Suprapubic skin (tissue), 4 donors: Measurements from ENCODE around the gene PLCG2. TPM values are rescaled to one million over a fixed set of nuclear protein-coding genes. Genes with fewer than 3 reads are reported as not detected.
A peak's percentile ranks its signal among the peaks of the same experiment; 100 is the strongest.

Experiments
- DNase-seq, 2 donors: peaks; one replicate each; pipeline ENCODE4 v3.0.0-alpha.2; 2019; ENCODE audit warnings: low spot score in 2 of 2
- H3K27ac ChIP-seq: fragments of 200-600 bp; sonication (generic); one replicate; pipeline ENCODE4 v1.5.1; 2019
- H3K27me3 ChIP-seq: fragments of 200-600 bp; sonication (generic); one replicate; pipeline ENCODE4 v1.5.1; 2019
- H3K36me3 ChIP-seq: fragments of 200-600 bp; sonication (generic); one replicate; pipeline ENCODE4 v1.5.1; 2019
- H3K4me1 ChIP-seq: fragments of 200-600 bp; sonication (generic); one replicate; pipeline ENCODE4 v1.5.1; 2019
- H3K4me3 ChIP-seq: fragments of 200-600 bp; sonication (generic); one replicate; pipeline ENCODE4 v1.5.1; 2019; ENCODE audit warnings: mild to moderate bottlenecking
- H3K9me3 ChIP-seq: fragments of 200-600 bp; sonication (generic); one replicate; pipeline ENCODE4 v1.5.1; 2019
- EP300 ChIP-seq: sonication (generic); formaldehyde crosslinking; IDR thresholded peaks from one replicate; pipeline ENCODE4 v1.6.1; 2017; ENCODE audit warnings: antibody characterized with exemption
- POLR2A ChIP-seq, 2 donors: fragments of 450-650 bp; IDR thresholded peaks; one replicate each; pipeline ENCODE4 v1.6.1; 2017; ENCODE audit warnings: antibody characterized with exemption in 2 of 2, mild to moderate bottlenecking in 2 of 2, moderate library complexity in 2 of 2
- POLR2AphosphoS5 ChIP-seq, 3 donors: sonication (generic); formaldehyde crosslinking; IDR thresholded peaks; one replicate each; pipeline ENCODE4 v1.6.1; 2017; ENCODE audit warnings: antibody characterized with exemption in 3 of 3
- WGBS: methylation state at CpG from one replicate; pipeline ENCODE4 v1.1.5; 2018; 5-methylcytosine and 5-hydroxymethylcytosine counted together
- total RNA-seq, 4 donors: library from RNA; depleted of rRNA; stranded (reverse); fragments of >200 nt; gene quantifications; one replicate each; pipeline ENCODE4 v1.1.0, GENCODE V29; 2016
- TF ChIP-seq, protein P1 (sequence below), 2 donors: fragments of 200-600 bp in 1 of 2; fragments of 450-650 bp in 1 of 2; sonication (generic) in 1 of 2; IDR thresholded peaks; one replicate each; pipeline ENCODE4 v1.5.1; 2016 to 2019; ENCODE audit warnings: antibody characterized with exemption in 2 of 2, mild to moderate bottlenecking in 1 of 2, moderate library complexity in 1 of 2

The PLCG2 gene
- total RNA-seq, 4 donors from 2014 or later, result 6.5 to 24.1 (median 10.5) TPM

- Histone ChIP-seq H3K4me1 (peaks cover 24% of the 10 kb centered on the region), H3K4me3 (no peak overlapping the region), H3K36me3 (no peaks in the 10 kb centered on the region), H3K27me3 (no peaks in the 10 kb centered on the region), H3K9me3 (no peaks in the 10 kb centered on the region), H3K27ac (no peak overlapping the region)
- WGBS, result 90% methylated on average over 1 of the region's 1 CpG
- TF ChIP-seq EP300, result no peak
- no peak for DNase-seq
These were observed 45.8 kb upstream of the PLCG2 start for GRCh38 chr16:81733295-81733694.

DNA sequence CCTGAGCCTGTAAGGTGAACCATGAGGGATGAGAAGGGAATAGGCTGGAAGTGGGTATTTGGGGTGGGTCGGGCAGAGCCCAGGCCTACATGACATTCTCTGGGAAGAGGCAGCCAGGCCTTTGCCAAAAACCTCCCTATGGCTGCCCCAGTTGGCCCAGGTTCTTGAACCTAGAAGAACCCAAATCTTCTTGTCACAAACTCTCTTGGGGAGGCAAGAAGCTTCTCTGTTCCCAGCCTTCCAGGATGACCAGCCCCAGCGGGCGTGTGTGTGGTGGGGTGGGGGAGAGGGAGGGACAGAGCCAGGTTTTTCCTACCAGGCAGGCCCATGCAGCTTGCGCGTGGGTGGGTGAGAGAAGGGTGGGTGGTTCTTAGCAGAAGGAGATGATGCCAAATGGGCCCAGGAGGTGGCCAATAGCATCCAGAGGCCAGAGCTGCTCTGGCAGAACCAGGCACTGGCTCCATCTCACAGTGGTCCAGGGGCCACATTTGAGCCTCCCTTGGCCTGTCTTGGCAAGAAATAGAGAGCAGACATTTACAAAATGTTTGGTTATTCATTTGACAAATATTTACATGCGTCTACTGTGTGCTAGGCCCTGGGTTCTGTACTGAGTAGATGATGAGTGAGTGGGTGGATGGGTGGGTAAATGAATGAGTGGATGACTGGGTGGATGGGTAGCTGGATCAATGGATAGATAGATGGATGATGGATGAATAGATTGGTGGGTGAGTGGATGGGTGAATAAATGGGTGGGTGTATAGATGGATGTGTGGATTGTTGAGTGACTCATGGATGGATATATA lies 44.3 kb upstream of the PLCG2 start:
- TF ChIP-seq EP300 (no peak), POLR2AphosphoS5 (IDR thresholded peaks at IDR 0.05) (no peak), POLR2A (IDR thresholded peaks at IDR 0.05) (no peak)
- TF ChIP-seq, protein P1, sequence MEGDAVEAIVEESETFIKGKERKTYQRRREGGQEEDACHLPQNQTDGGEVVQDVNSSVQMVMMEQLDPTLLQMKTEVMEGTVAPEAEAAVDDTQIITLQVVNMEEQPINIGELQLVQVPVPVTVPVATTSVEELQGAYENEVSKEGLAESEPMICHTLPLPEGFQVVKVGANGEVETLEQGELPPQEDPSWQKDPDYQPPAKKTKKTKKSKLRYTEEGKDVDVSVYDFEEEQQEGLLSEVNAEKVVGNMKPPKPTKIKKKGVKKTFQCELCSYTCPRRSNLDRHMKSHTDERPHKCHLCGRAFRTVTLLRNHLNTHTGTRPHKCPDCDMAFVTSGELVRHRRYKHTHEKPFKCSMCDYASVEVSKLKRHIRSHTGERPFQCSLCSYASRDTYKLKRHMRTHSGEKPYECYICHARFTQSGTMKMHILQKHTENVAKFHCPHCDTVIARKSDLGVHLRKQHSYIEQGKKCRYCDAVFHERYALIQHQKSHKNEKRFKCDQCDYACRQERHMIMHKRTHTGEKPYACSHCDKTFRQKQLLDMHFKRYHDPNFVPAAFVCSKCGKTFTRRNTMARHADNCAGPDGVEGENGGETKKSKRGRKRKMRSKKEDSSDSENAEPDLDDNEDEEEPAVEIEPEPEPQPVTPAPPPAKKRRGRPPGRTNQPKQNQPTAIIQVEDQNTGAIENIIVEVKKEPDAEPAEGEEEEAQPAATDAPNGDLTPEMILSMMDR (IDR thresholded peaks at IDR 0.05), result no peak
- Histone ChIP-seq H3K9me3 (no peaks in the 10 kb centered on the region), H3K27me3 (no peaks in the 10 kb centered on the region), H3K36me3 (no peaks in the 10 kb centered on the region), H3K4me3 (no peak overlapping the region), H3K4me1 (peaks cover 23% of the 10 kb centered on the region), H3K27ac (no peak overlapping the region)
- DNase-seq, result no peak
- 96% methylated on average over 6 of the region's 6 CpGs for WGBS

DNA sequence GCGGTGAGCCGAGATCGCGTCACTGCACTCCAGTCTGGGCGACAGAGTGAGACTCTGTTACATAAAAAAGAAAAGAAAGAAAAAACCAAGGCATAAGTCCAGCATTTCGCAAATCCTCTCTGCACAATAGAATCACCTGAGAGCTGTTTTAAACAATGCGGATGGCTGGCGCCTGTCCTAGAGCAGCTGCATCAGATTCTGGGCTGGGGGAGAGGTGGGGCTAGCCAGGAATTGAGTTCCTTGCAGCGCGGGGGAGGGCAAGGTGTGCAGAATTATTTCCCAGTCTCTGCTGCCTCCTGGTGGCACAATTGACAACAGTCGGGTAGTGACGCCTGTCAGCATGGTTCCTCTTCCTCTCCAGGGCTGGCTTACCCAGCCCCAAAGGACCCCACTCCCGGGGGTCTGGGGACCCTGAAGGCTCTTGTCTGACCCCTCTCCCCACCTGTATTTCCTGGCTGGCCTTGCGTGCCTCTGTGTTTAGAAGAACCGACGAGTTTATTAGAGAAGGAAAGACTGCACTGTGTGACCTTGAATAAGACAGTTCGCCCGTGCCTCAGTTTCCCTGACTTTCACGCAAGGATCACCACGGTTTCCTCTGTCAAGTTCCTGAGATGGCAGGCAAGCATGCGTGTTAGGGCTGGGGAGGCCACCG lies 41.1 kb upstream of the PLCG2 start:
- TF ChIP-seq POLR2AphosphoS5 (IDR thresholded peaks at IDR 0.05) (peak in 1 of 3 donors; percentile 42), POLR2A (IDR thresholded peaks at IDR 0.05) (no peak), EP300 (no peak)
- TF ChIP-seq, protein P1 (IDR thresholded peaks at IDR 0.05), result peak; percentile 64 to 91
- Histone ChIP-seq H3K4me1 (peaks cover 11% of the 10 kb centered on the region), H3K4me3 (peak overlapping the region; percentile 27), H3K27me3 (no peaks in the 10 kb centered on the region), H3K27ac (no peak overlapping the region), H3K36me3 (no peaks in the 10 kb centered on the region), H3K9me3 (no peaks in the 10 kb centered on the region)
- DNase-seq, result peak; percentile 87 to 89
- WGBS, result 6% methylated on average over 18 of the region's 22 CpGs

- peak in 1 of 2 donors; percentile 83 for DNase-seq
- Histone ChIP-seq H3K27ac (no peak overlapping the region), H3K4me3 (no peak overlapping the region), H3K9me3 (no peaks in the 10 kb centered on the region), H3K36me3 (no peaks in the 10 kb centered on the region), H3K27me3 (no peaks in the 10 kb centered on the region), H3K4me1 (peaks cover 11% of the 10 kb centered on the region)
- 76% methylated on average over 11 of the region's 18 CpGs for WGBS
- TF ChIP-seq POLR2A (IDR thresholded peaks at IDR 0.05), result no peak
- TF ChIP-seq EP300, result no peak
- TF ChIP-seq, protein P1 (IDR thresholded peaks at IDR 0.05), result no peak
- no peak for TF ChIP-seq POLR2AphosphoS5 (IDR thresholded peaks at IDR 0.05)
These were observed 40.2 kb upstream of the PLCG2 start for GRCh38 chr16:81738783-81739496.

- Histone ChIP-seq H3K9me3 (no peaks in the 10 kb centered on the region), H3K27ac (no peak overlapping the region), H3K4me1 (peaks cover 11% of the 10 kb centered on the region), H3K36me3 (no peaks in the 10 kb centered on the region), H3K27me3 (no peaks in the 10 kb centered on the region), H3K4me3 (no peak overlapping the region)
- no peak for DNase-seq
- TF ChIP-seq POLR2AphosphoS5 (IDR thresholded peaks at IDR 0.05) (no peak), POLR2A (IDR thresholded peaks at IDR 0.05) (no peak), EP300 (no peak)
- TF ChIP-seq, protein P1 (IDR thresholded peaks at IDR 0.05), result no peak
- WGBS, result 85% methylated on average over 8 of the region's 8 CpGs
These were observed 39.6 kb upstream of the PLCG2 start for GRCh38 chr16:81739503-81739902.
